GM12878 (cell line): ENCODE data around the gene RPS5. TPM values are rescaled to one million over a fixed set of nuclear protein-coding genes. Genes with fewer than 3 reads are reported as not detected.

ENCODE experiments used
- ATAC-seq: fragments of 200-7000 bp; cut with Tn5 transposase; 3 replicates; pipeline ENCODE4 v1.9.1; 2020; ENCODE audit warnings: mild to moderate bottlenecking, moderate library complexity
- BruUV-seq: library from RNA; stranded (reverse); fragments of 400-500 nt; replicated peaks from 2 replicates; lab custom pipeline; 2021; lab: Mats Ljungman, UMichigan
- CTCF ChIA-PET: fragments of 300-600 bp; sonication (Branson Sonifier 250); formaldehyde crosslinking; extraction: SDS; loops from one replicate; lab custom pipeline; 2021; ENCODE audit warnings: inconsistent platforms; lab: Yijun Ruan, JAX
- POLR2A ChIA-PET: fragments of 350-600 bp; formaldehyde crosslinking; extraction: SDS; loops from one replicate; lab custom pipeline; 2021; ENCODE audit warnings: inconsistent platforms; lab: Charles Lee
- RAD21 ChIA-PET: fragments of 300-600 bp; sonication (Branson Sonifier 250); formaldehyde crosslinking; loops from one replicate; lab custom pipeline; 2023; ENCODE audit warnings: antibody characterized with exemption; ENCODE audit not compliant: unreplicated experiment; lab: Charles Lee
- SMC1A ChIA-PET: fragments of 300-600 bp; sonication (Branson Sonifier 250); formaldehyde crosslinking; loops from one replicate; lab custom pipeline; 2023; ENCODE audit not compliant: unreplicated experiment, uncharacterized antibody; lab: Charles Lee
- DNase-seq: peaks from one replicate; pipeline ENCODE4 v3.0.0-alpha.2; 2011; ENCODE audit warnings: low read depth, low spot score
- FAIRE-seq: peaks from 3 replicates; lab custom pipeline; 2011; peaks lifted over from hg19 to GRCh38; lab: Jason Lieb, UNC
- H2AFZ ChIP-seq: 2 replicates; pipeline ENCODE4 v1.6.0; 2011; ENCODE audit warnings: low read depth, low read length, control low read depth; ENCODE audit not compliant: control insufficient read depth
- H3K27ac ChIP-seq: 2 replicates; pipeline ENCODE4 v1.5.1; 2011; ENCODE audit warnings: control low read depth; ENCODE audit not compliant: control insufficient read depth, insufficient read depth
- H3K27me3 ChIP-seq, 2 experiments: replicated peaks in 1 of 2; 2 replicates each; pipeline versions ENCODE4 v1.6.0 to v1.6.1; 2011; ENCODE audit warnings: low read length in 1 of 2; ENCODE audit not compliant: control insufficient read depth in 2 of 2, insufficient read depth in 2 of 2
- H3K36me3 ChIP-seq, 2 experiments: 2 replicates each; pipeline ENCODE4 v1.5.1; 2011; ENCODE audit warnings: low read length in 1 of 2; ENCODE audit not compliant: control insufficient read depth in 2 of 2, insufficient read depth in 2 of 2
- H3K4me1 ChIP-seq: 2 replicates; pipeline ENCODE4 v1.6.1; 2011; ENCODE audit warnings: mild to moderate bottlenecking, low read length, moderate library complexity, mixed read lengths; ENCODE audit not compliant: control insufficient read depth, insufficient read depth
- H3K4me2 ChIP-seq: 2 replicates; pipeline ENCODE4 v1.6.0; 2011; ENCODE audit warnings: control low read depth; ENCODE audit not compliant: control insufficient read depth, insufficient read depth
- H3K4me3 ChIP-seq: fragments of 200-600 bp; sonication (generic); 2 replicates; pipeline ENCODE4 v1.5.1; 2016
- H3K79me2 ChIP-seq: 2 replicates; pipeline ENCODE4 v1.6.0; 2011; ENCODE audit warnings: low read length; ENCODE audit not compliant: control insufficient read depth, insufficient read depth
- H3K9ac ChIP-seq: 2 replicates; pipeline ENCODE4 v1.8.0; 2011; ENCODE audit warnings: low read length, control low read depth, mixed read lengths; ENCODE audit not compliant: control insufficient read depth, insufficient read depth
- H3K9me3 ChIP-seq: replicated peaks from 3 replicates; pipeline ENCODE4 v1.5.1; 2011; ENCODE audit warnings: mild to moderate bottlenecking, low read length; ENCODE audit not compliant: control insufficient read depth, insufficient read depth
- H4K20me1 ChIP-seq: 2 replicates; pipeline ENCODE4 v1.6.0; 2011; ENCODE audit not compliant: control insufficient read depth, insufficient read depth
- CHD2 ChIP-seq: IDR thresholded peaks from 2 replicates; pipeline ENCODE4 v1.6.1; 2011; ENCODE audit warnings: low read depth, low read length, improper control_type of control experiment, borderline replicate concordance
- CREM ChIP-seq: IDR thresholded peaks from 2 replicates; pipeline ENCODE4 v1.6.1; 2014; ENCODE audit warnings: antibody characterized with exemption, low read depth
- FOXM1 ChIP-seq: IDR thresholded peaks from 2 replicates; pipeline ENCODE4 v1.6.1; 2012; ENCODE audit warnings: low read depth, mild to moderate bottlenecking, inconsistent platforms, low read length, moderate library complexity
- LARP7 ChIP-seq: fragments of 450-650 bp; IDR thresholded peaks from 2 replicates; pipeline ENCODE4 v1.6.1; 2017; ENCODE audit warnings: mild to moderate bottlenecking
- MYB ChIP-seq: fragments of 150-350 bp; IDR thresholded peaks from 2 replicates; pipeline ENCODE4 v1.6.1; 2014; ENCODE audit warnings: mild to moderate bottlenecking, low read depth, low read length, borderline replicate concordance
- PML ChIP-seq: IDR thresholded peaks from 2 replicates; pipeline ENCODE4 v1.6.1; 2012; ENCODE audit warnings: low read length, inconsistent platforms
- RAD51 ChIP-seq: fragments of 450-650 bp; IDR thresholded peaks from 2 replicates; pipeline ENCODE4 v1.6.1; 2016; ENCODE audit warnings: moderate library complexity, mild to moderate bottlenecking, inconsistent platforms
- RFX5 ChIP-seq: IDR thresholded peaks from 2 replicates; pipeline ENCODE4 v1.6.1; 2011; ENCODE audit warnings: low read depth, low read length, improper control_type of control experiment
- STAT3 ChIP-seq: IDR thresholded peaks from 2 replicates; pipeline ENCODE4 v1.6.1; 2011; ENCODE audit warnings: low read depth, low read length, improper control_type of control experiment
- SUZ12 ChIP-seq: fragments of 200-600 bp; sonication (generic); IDR thresholded peaks from one replicate; pipeline ENCODE4 v1.6.1; 2018; ENCODE audit warnings: antibody characterized with exemption, mild to moderate bottlenecking; ENCODE audit not compliant: unreplicated experiment
- TAF1 ChIP-seq: IDR thresholded peaks from 2 replicates; pipeline ENCODE4 v1.6.1; 2011; ENCODE audit warnings: mild to moderate bottlenecking, low read depth, low read length, borderline replicate concordance
- TARDBP ChIP-seq: IDR thresholded peaks from 2 replicates; pipeline ENCODE4 v1.6.1; 2016; ENCODE audit warnings: borderline replicate concordance
- TCF3 ChIP-seq: IDR thresholded peaks from 2 replicates; pipeline ENCODE4 v1.6.1; 2012; ENCODE audit warnings: low read depth, mild to moderate bottlenecking, low read length, borderline replicate concordance; ENCODE audit not compliant: insufficient read depth
- YY1 ChIP-seq: IDR thresholded peaks from 2 replicates; pipeline ENCODE4 v1.6.1; 2011; ENCODE audit warnings: low read depth, mild to moderate bottlenecking, low read length
- WGBS: methylation state at CpG from one replicate; pipeline ENCODE4 v1.1.6; 2016; ENCODE audit warnings: low lambda C conversion rate; ENCODE audit not compliant: insufficient replicate concordance, insufficient coverage; ENCODE audit errors: missing lambda C conversion rate; 5-methylcytosine and 5-hydroxymethylcytosine counted together
- in situ Hi-C: fragments of 300-500 bp; cut with MboI; formaldehyde crosslinking; loops from 9 replicates; pipeline ENCODE4 v1.14.3; 2018; ENCODE audit warnings: mixed read lengths
- intact Hi-C: fragments of 100-400 bp; cut with micrococcal nuclease; formaldehyde crosslinking; loops from one replicate; pipeline ENCODE4 v1.14.2; 2022; ENCODE audit not compliant: unreplicated experiment
- polyA plus RNA-seq, 11 experiments: library from polyadenylated mRNA; depleted of rRNA in 4 of 11; unstranded in 6 of 11; stranded (reverse) in 5 of 11; fragments of >200 nt; fragmentation: Nextera tagmentation in 4 of 11; fragmentation: Illumina TruSeq in 1 of 11; extraction: Ambion mirVana in 4 of 11; extraction: Trizol in 1 of 11; gene quantifications; 1 replicate in 1 of 11; 2 replicates in 10 of 11; pipeline versions ENCODE4 v1.2.1 to v1.2.3, GENCODE V29; 2011 to 2016; ENCODE audit warnings: inconsistent platforms in 2 of 11, missing spikeins in 2 of 11, low read depth in 1 of 11
- total RNA-seq, 4 experiments: library from RNA; depleted of rRNA in 3 of 4; stranded (reverse); fragments of >200 nt in 3 of 4; fragmentation: Illumina TruSeq in 1 of 4; extraction: Trizol in 1 of 4; gene quantifications; 2 replicates each; pipeline versions ENCODE4 v1.2.1 to v1.2.3, GENCODE V29; 2013 to 2021
- TF ChIP-seq, protein P1 (sequence below): fragments of 450-650 bp; IDR thresholded peaks from 2 replicates; pipeline ENCODE4 v1.6.1; 2016; ENCODE audit warnings: mild to moderate bottlenecking, moderate library complexity, borderline replicate concordance
- TF ChIP-seq, protein P2 (sequence below): IDR thresholded peaks from 2 replicates; pipeline ENCODE4 v1.6.1; 2012; ENCODE audit warnings: low read depth, low read length, improper control_type of control experiment
- TF ChIP-seq, protein P3 (sequence below), 3 experiments: IDR thresholded peaks in 2 of 3; conservative IDR thresholded peaks in 1 of 3; 2 replicates each; pipeline ENCODE4 v1.5.1; 2011; ENCODE audit warnings: low read depth in 3 of 3, low read length in 3 of 3, mild to moderate bottlenecking in 3 of 3, control low read depth in 2 of 3, moderate library complexity in 2 of 3, inconsistent platforms in 1 of 3, mixed read lengths in 1 of 3; ENCODE audit not compliant: control insufficient read depth in 2 of 3, insufficient read depth in 1 of 3; ENCODE audit errors: extremely low read depth in 1 of 3

The RPS5 gene
- total and polyA plus RNA-seq, 10 of the 15 experiments (the other 5 are each of a cell fraction or from before 2014, with no cell fraction given): 1,284 to 3,652 (median 1,922) TPM

DNA sequence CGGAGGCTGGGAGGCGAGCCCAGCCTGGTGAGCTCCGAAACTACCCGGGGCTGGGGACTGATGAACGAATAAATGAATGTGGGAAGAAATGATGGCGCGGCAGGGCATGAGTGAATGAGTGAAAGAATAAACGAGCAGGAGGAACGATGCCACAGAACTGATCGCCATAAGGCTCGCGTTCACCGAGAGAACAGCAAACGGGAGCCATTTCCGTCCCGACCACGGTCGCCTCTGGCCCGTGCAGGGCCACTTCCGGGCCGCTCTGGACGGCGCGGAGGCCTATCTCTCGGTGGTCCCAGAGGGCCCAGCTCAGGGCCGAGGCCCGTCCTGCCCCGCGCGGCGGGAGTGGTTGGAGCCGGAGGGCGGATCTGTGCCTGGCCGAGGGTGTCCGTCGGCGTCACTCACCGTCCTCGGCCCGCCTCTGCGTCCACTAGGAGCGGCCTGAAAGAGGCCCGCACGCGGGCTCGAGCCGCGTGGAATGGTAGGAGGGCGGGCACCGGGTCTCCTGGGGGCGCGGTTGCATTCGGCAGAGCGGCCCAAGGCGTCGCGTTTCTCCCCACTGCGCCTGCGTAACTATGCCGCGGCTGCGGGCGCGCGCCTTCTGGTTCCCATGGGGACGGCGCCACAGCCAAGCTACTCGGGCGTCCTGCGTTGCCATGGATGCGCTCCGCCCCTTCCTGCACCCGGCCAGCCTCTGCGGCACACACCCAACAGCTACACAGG lies 24.6 kb upstream of the RPS5 start, which contains the start of gene ZNF497 (continued):
- TF ChIP-seq, protein P1, sequence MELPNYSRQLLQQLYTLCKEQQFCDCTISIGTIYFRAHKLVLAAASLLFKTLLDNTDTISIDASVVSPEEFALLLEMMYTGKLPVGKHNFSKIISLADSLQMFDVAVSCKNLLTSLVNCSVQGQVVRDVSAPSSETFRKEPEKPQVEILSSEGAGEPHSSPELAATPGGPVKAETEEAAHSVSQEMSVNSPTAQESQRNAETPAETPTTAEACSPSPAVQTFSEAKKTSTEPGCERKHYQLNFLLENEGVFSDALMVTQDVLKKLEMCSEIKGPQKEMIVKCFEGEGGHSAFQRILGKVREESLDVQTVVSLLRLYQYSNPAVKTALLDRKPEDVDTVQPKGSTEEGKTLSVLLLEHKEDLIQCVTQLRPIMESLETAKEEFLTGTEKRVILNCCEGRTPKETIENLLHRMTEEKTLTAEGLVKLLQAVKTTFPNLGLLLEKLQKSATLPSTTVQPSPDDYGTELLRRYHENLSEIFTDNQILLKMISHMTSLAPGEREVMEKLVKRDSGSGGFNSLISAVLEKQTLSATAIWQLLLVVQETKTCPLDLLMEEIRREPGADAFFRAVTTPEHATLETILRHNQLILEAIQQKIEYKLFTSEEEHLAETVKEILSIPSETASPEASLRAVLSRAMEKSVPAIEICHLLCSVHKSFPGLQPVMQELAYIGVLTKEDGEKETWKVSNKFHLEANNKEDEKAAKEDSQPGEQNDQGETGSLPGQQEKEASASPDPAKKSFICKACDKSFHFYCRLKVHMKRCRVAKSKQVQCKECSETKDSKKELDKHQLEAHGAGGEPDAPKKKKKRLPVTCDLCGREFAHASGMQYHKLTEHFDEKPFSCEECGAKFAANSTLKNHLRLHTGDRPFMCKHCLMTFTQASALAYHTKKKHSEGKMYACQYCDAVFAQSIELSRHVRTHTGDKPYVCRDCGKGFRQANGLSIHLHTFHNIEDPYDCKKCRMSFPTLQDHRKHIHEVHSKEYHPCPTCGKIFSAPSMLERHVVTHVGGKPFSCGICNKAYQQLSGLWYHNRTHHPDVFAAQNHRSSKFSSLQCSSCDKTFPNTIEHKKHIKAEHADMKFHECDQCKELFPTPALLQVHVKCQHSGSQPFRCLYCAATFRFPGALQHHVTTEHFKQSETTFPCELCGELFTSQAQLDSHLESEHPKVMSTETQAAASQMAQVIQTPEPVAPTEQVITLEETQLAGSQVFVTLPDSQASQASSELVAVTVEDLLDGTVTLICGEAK: peak; percentile 94
- TF ChIP-seq LARP7: peak; percentile 96
- TF ChIP-seq, protein P2, sequence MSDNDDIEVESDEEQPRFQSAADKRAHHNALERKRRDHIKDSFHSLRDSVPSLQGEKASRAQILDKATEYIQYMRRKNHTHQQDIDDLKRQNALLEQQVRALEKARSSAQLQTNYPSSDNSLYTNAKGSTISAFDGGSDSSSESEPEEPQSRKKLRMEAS: peak; percentile 45
- TF ChIP-seq TCF3: 0 out of 2 replicates have a peak, but pooled peaks have one; percentile 20
- TF ChIP-seq SUZ12: no peak
- TF ChIP-seq PML: peak; percentile 63; the same call in 1 of the 2 replicates
- TF ChIP-seq, all 136 proteins: peak for 59

DNA sequence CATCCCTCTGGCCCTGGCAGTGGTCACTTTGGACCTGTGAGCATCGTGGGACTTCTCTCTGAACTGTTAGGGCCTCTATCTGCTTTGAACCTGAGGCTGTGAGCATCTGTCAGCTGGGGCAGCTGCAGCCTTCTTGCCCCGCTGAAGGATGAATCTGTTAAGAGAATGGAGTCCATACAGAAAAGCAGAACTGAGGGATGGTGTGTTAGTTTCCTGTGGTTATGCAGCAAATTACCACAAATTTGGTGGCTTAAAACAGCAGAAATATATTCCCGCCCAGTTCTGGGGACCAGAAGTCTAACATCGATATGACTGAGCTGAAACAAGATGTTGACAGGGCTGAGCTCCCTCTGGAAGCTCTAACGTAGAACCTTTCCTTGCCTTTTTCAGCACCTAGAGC lies 22.9 kb upstream of the RPS5 start:
- SMC1A ChIA-PET: interaction anchor here (0.9 to 2.6 kb wide), 7 partner anchors 9 to 58 kb away, joined by 3 to 10 read pairs (median 5); partner anchors contain the start of genes ZNF837 and ZSCAN22
- WGBS: 9% methylated on average over 5 of the region's 5 CpGs
- in situ Hi-C loops (no loop called here), intact Hi-C loops (no loop called here)
- H3K9me3 ChIP-seq: no peaks in the 10 kb centered on the region
- RAD21 ChIA-PET: interaction anchor here (1.3 to 1.8 kb wide), 2 partner anchors 16 to 17 kb away, joined by 3 to 5 read pairs; no protein-coding TSS in a partner anchor
- no peak overlapping the region for H3K27ac ChIP-seq
- no peak overlapping the region for H3K4me3 ChIP-seq
- H3K79me2 ChIP-seq: no peaks in the 10 kb centered on the region
- H2AFZ ChIP-seq: no peak overlapping the region
- POLR2A ChIA-PET: interaction anchor here (0.6 to 3.2 kb wide), 7 partner anchors 14 to 79 kb away, joined by 3 to 37 read pairs (median 5); partner anchors contain the start of gene ZSCAN22
- no peak overlapping the region for H3K4me2 ChIP-seq
- no TSS peak for BruUV-seq
- H3K36me3 ChIP-seq: no peaks in the 10 kb centered on the region
- no peaks in the 10 kb centered on the region for H4K20me1 ChIP-seq
- DNase-seq (no peak), FAIRE-seq (no peak), ATAC-seq (no peak)
- H3K9ac ChIP-seq: no peak overlapping the region
- H3K4me1 ChIP-seq: peaks cover 14% of the 10 kb centered on the region
- CTCF ChIA-PET: interaction anchor here (2.2 kb wide), 1 partner anchor 16 kb away, joined by 8 read pairs; no protein-coding TSS in a partner anchor
- no peaks in the 10 kb centered on the region for H3K27me3 ChIP-seq
- TF ChIP-seq CREM (no peak), FOXM1 (no peak), YY1 (0 out of 2 replicates have a peak, but pooled peaks have one; percentile 18), MYB (no peak), RFX5 (no peak), TARDBP (no peak), RAD51 (no peak), TAF1 (no peak), STAT3 (no peak), CHD2 (no peak)
- TF ChIP-seq, protein P3, sequence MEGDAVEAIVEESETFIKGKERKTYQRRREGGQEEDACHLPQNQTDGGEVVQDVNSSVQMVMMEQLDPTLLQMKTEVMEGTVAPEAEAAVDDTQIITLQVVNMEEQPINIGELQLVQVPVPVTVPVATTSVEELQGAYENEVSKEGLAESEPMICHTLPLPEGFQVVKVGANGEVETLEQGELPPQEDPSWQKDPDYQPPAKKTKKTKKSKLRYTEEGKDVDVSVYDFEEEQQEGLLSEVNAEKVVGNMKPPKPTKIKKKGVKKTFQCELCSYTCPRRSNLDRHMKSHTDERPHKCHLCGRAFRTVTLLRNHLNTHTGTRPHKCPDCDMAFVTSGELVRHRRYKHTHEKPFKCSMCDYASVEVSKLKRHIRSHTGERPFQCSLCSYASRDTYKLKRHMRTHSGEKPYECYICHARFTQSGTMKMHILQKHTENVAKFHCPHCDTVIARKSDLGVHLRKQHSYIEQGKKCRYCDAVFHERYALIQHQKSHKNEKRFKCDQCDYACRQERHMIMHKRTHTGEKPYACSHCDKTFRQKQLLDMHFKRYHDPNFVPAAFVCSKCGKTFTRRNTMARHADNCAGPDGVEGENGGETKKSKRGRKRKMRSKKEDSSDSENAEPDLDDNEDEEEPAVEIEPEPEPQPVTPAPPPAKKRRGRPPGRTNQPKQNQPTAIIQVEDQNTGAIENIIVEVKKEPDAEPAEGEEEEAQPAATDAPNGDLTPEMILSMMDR (IDR thresholded peaks at IDR 0.05 in 2 of 3, conservative IDR thresholded peaks at IDR 0.05 in 1 of 3; ENCODE audit: control insufficient read depth in 2 of 3, extremely low read depth in 1 of 3, insufficient read depth in 1 of 3, low read depth in 3 of 3, low read length in 3 of 3): no peak
